GM21360 (cell line): ENCODE measurements around the gene LRP3.
"Not testable (repeated sequence)": the region's sequence is repeated elsewhere in the genome, so short reads cannot be mapped to it uniquely, and the experiment has no call there.

ENCODE experiments used
- ATAC-seq: cut with Tn5 transposase; IDR thresholded peaks from one replicate; pipeline ENCODE4 v1.9.1; 2021; ENCODE audit warnings: mild to moderate bottlenecking, moderate library complexity; ENCODE audit not compliant: unreplicated experiment

Gene LRP3

DNA sequence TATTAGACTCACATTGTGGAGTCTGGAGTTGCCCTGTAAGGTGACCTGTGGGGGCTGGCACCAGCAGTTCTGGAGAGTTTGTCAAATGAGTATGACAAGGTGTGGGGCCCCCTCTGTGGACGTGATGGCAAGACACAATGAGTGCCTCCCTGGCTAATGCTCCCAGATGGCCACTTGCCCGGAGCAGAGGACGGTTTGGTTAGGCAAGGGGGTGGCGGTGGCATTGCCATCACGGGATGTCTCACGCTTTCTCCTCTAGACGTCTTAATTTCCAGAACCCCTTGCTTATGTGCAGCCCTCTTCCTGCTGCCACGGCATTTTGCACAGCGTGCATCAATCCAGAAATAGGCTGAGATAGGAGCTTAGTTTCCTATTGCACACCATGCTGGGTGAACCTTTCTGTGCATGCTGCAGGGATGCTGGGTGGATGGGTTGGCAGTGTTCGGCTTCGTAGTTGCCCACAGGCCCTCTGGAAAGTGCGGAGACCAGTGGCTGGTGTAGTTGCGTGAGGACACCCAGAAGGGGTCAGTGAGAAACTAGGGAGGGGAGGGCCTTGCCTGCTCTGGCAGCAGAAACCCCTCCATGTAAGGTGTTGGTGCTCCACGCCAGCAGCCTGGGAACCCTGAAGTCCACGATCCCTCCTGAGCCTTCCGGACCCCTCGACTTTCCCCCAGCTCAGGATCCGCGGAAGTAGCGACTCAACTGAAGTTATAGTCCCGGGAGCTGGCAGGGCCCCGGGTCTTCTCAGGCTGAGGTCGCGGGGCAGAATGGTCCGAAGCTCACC lies 18.1 kb upstream of the LRP3 start:
- ATAC-seq: peak; percentile 4

DNA sequence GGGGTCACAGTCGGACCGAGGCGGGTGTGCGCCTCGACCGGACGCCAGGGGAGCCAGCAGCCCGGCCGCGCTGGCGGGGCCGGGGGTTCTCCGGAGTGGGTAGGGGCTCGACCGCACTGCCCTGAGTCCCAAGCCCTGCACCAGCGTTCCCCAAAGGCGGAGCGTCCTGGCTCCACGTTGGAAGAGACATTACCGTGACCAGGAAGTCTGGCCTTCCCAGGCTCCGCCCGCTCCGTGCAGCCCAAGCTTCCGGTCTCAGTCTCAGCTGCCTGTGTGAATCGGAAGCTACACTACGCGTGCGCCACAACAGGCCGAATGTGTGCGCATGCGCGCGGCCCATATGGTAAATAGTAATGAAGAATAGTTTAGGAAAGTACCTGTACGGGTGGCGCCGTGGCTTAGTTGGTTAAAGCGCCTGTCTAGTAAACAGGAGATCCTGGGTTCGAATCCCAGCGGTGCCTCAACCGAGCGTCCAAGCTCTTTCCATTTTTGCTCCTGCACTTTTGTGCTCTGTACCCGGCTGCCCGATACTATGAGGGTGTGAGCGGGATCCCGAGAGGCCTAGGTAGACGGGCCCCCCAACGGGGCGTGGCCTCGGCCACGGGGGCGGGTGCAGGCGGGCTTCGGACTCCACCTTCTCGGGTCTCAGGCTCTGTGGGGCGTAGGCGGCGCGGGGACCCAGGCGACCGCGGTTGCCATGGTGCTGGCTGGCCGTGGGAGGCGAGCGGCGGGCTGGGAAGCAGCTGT lies 17.3 kb upstream of the LRP3 start:
- ATAC-seq: peak; percentile 78

GRCh38 chr19:33177417-33177979 lies 16.6 kb upstream of the LRP3 start:
- peak; percentile 17 for ATAC-seq

GRCh38 chr19:33186431-33187182 lies 7.5 kb upstream of the LRP3 start:
- ATAC-seq: no peak

DNA sequence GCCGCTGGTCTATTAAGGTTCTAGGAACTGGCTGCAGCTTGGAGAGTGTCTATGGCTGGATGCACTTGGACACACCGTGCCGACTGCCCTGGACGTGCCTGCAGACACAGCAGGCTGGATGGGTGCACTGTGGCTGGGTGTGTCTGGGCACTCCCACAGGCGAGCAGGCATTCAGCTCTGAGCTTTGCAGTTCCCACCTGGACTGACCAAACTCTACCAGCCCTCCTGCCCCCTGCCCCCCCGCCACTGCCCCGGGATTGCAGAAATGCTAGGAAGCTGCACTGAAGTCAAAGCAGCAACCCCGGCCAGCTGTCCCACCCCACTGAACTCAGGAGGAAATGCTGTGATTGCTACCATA lies 7.0 kb upstream of the LRP3 start:
- no peak for ATAC-seq

DNA sequence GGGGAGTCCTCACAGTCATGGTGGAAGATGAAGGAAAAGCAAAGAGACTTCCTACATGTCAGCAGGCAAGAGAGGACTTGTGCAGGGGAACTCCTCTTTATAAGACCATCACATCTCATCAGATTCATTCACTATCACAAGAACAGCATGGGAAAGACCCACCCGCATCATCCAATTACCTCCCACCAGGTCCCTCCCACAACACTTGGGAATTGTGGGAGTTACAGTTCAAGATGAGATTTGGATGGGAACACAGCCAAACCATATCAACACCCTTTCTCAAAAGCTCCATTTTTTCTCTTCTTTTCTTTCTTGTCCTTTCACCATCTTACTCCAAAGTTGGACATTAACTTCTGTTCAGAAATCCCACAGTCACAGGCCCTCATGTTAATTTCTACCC lies 4.7 kb upstream of the LRP3 start:
- no peak for ATAC-seq

- ATAC-seq: not testable (repeated sequence)
Measured at GRCh38 chr19:33191092-33191491, 3.0 kb upstream of the LRP3 start.

DNA sequence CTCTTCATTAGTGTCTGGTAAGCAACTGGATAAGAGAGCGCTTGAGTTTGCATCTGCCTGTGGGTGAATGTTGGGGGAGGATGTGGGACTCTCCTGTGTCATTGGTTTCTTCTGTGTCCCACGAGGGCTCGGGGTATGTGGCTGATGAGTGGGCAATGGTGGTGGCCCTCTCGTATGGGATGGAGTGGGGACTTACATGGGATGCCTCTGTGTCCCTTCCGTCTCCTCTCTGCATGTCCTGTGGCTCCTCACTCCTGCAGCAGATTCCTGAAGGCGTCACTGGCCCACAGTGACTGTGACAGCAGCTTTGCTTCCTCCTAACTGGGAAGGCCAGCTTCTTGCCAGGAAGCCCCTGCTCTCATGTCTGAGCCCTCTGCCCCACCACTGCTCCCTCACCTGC lies 2.6 kb upstream of the LRP3 start:
- no peak for ATAC-seq

GRCh38 chr19:33192010-33192409 lies 2.1 kb upstream of the LRP3 start:
- ATAC-seq: no peak

DNA sequence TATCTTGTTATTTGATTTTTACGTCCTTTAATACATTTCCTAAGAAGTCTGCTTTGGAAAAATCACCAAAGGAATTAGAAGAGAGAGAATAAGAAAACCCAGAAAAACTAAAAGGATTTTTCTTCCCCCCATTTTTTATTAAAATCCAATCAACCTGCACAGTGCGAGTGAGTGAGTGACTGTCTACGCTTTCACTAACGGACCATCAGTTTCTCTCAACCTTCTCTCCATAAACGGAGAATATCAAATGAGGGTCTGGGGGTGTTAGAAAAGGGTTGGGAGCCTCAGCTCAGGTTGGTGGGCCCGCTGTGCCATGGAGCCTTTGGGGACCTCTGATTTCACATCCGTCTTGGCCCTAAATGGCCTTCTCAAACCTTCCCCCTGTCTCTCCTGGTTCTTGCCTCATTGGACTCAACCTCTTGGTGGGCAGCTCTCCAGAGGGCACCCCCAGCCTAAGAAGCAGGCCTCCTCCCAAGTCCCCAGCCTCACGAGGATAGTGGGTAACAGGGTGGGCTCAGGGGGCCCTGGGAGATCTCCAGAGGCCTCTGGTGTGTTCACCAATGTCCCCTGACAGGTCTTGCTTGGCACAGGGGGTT lies 763 bp upstream of the LRP3 start:
- no peak for ATAC-seq

GRCh38 chr19:33194532-33194885 lies 379 bp downstream of the LRP3 start:
- ATAC-seq: no peak

DNA sequence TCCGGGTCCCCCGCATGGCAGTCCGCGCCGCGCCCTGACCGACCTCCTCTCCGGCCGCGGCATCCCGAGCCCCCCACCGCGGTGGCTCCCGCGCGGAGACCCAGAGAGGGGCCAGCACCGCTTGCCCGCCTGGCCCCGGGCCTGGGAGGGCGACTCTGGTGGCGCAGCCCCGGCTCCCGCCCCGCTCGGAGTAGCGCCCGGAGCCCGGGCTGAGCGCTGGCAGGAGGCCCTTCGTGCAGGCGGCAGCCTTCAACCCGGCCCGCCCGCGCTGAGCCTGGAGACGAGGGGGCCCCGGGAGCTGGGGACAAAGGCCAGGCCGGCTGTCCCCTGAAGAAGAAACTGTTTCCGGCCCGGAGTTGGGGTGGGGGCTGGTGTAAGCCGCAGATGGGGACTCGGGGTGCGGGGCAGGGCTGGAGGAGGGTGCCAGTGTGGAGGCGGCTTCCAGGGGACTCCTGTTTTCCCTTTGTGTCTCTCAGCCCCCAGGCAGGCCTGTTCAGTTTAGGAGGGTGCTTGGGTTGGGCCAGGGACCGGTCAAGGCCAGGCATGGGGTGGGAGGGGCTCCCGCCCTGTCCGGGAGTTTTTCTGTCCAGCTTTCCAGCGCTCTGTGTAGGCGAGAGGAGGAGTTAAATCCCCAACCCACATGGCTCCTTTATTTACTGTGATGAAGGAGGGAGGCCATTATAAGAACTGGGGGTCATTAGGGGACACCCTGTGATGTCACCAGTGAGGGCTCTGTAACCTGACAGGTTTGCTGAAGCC lies 935 bp downstream of the LRP3 start:
- no peak for ATAC-seq

DNA sequence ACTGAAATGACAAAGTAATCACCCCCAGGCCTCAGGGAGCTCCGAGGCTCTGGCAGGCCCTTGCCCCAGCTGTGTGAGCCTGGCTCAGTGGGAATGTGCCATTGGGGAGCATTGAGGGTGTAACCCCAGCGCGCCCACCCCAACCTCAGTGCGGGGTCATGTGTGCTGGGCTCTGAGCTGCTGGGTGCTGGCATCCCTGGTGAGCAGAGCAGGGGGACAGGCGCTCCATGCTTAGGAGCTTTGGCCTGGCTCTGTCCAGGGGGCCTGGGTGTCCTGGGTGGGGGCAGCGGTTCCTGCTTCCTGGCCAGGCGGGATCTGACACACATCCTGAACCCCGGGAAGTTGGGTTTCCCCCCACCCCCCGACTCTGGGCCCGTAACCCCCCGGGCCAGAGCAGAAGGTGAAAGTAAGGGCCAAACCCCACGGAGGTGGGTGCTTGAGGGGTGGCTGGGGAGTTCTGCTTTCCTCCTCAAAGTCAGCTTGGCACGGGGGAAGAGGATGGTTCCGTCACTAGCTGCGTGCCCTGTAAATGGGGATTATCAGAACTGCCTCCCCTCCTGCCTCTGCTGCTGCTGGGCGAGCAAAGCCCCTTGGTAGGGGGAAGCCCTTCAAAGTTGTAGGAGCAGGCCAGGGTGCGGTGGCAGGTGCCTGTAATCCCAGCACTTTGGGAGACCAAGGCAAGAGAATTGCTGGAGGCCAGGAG lies 1.7 kb downstream of the LRP3 start:
- no peak for ATAC-seq

GRCh38 chr19:33196446-33197193 lies 2.5 kb downstream of the LRP3 start:
- ATAC-seq: no peak

GRCh38 chr19:33197591-33198000 lies 3.5 kb downstream of the LRP3 start:
- no peak for ATAC-seq

DNA sequence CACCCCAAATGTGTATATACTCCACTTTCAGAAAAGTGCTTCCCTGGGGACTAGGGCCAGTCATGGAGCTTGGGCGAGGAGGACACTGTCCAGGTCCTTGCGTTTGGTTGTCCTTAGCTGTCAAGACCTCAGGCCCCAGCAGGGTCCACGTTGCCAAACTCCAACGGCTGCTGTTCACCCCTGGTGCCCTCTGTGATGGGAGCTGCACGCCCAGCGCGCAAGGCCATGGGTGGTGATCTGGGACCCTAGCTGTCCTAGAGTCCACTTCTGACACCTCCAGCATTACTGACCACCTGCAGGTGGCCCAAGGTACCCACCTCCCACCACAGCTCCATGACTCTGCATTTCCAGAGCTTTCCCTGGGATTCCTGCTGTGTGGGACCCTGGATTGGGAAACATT lies 4.0 kb downstream of the LRP3 start:
- no peak for ATAC-seq

GRCh38 chr19:33199441-33200265 lies 5.5 kb downstream of the LRP3 start:
- ATAC-seq: no peak

DNA sequence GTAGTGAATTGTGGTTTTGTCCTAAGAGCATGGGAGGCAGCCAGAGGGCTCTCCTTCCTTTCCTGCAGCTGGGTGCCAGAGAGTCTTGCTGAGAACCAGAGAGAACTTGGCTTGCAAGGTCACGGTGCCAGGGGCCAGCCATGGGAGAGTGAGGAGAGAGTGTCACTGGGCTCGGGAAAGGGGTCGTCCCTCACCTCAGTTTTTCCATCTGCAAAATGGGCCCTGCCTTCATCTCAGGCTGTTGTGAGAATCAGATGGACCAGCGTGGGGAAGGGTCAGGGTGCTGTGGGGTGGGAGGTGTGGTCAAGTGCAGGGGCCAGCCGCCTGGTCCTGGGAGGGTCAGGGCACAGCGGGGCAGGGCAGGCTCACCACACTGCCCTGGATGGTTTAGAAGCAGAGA lies 7.3 kb downstream of the LRP3 start:
- no peak for ATAC-seq
